RCC 7860 (cell line): ENCODE data around the gene APBA2.

ENCODE experiments used
- DNase-seq: peaks from one replicate; pipeline ENCODE4 v3.0.0-alpha.2; 2015; ENCODE audit warnings: low spot score
- FAIRE-seq: peaks from 2 replicates; lab custom pipeline; 2012; peaks lifted over from hg19 to GRCh38; lab: Jason Lieb, UNC

Gene APBA2

DNA sequence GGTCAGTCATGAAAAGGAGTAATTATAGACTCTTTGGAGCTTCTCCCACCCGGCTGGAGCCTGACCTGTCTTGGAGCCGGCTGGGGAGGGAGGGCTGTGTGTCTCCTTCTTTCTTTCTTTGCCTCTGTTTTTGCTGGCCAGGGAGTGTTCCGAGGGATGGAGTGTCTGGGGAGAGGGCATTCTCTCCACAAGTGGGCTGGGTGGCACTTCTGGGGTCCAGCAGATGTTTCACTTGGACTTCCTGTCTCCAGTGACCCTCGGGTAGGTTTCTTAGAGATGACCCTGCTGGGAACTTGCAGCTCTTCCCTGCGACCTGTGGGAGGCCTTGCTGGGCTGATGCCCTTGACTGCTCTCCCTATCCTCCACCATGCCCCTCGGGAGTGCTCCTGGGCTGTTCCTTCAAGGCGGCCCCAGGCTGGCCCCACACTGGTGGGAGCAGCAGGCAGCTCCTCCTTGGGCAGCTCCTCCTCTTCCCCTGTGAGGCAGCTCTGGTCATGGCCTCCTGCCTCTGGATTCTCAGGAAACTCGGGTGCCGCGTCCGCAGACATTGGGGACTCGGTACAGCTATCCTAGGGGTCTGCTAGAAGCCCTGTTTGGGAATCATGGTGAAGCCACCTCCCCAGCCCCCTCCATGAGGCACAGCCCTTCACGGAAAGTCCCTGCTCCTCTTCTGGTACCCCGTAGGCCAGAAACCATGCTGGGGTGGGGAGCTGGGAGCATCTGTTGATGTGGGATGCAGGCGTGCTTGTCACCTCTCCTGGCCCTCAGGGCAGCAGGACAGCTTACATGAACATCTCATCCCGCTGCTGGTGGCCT, 44.9 kb downstream of the APBA2 start:
- no peak for FAIRE-seq

DNA sequence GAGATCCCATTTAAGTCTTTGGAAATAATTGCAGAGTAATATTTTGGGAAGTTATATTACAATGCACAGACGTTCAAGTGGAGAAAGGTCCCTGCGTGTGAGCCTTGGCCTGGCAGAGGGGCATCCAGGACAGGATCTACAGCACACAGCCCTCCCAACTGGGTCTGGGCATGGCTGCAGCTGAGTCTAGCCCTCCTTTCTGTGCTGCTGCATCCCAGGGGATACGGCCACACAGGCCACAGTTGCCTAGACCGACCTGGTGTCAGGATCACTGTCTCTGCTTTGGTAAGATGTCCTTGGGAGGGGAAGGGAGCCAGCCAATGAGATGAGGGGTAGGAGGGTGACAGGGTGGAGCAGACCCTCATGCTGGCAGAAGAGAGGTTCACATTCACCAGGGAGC, 46.1 kb downstream of the APBA2 start:
- FAIRE-seq (no peak), DNase-seq (no peak)

More for the DNA sequence above, 44.9 kb downstream of the APBA2 start:
- no peak for DNase-seq

DNA sequence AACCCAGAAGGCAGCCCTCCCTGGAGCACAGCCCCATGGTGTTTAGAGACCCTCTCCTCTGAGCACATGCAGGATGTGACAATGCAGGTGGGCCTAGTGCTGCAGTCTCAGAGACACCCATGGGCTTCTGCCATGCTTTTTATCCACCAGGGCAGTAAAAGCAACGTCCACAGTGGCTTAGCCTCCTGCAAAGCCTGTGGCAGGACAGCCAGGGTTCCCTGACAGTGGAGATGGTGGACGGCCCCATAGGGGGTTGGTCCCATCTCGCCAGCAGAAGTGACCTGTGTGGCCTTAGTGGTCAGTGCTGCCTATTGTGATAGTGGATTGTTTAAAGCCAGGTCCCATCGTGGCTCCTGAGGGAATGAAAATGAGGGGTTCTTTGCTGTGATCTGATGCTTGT, 46.6 kb downstream of the APBA2 start:
- no peak for FAIRE-seq

GRCh38 chr15:28933710-28934445, 48.1 kb downstream of the APBA2 start:
- DNase-seq (no peak), FAIRE-seq (no peak)

More for the DNA sequence above, 46.6 kb downstream of the APBA2 start:
- DNase-seq, result no peak

GRCh38 chr15:28934645-28935044, 48.9 kb downstream of the APBA2 start:
- no peak for DNase-seq
- FAIRE-seq, result no peak

GRCh38 chr15:28935316-28935715, 49.5 kb downstream of the APBA2 start:
- FAIRE-seq (no peak), DNase-seq (no peak)

DNA sequence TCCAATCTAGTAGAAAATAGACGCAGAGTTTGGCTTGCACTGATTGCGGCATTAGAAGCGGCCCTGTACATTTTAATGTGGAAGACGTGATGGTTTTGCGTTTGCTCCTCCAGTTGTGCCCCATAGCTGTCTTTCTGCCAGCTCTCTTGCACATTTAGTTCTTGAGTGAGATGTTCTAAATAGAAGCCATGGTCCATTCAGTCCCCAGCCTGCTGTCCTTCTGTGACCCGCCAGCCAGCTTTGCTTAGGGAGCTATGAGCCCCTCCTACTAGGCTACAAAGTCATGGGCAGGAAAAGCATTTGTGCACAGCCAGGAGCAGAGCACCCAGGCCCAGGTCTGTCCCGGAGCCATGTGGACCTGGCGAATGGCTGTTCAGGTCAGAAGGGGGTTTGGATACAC, 50.3 kb downstream of the APBA2 start:
- DNase-seq (no peak), FAIRE-seq (no peak)

DNA sequence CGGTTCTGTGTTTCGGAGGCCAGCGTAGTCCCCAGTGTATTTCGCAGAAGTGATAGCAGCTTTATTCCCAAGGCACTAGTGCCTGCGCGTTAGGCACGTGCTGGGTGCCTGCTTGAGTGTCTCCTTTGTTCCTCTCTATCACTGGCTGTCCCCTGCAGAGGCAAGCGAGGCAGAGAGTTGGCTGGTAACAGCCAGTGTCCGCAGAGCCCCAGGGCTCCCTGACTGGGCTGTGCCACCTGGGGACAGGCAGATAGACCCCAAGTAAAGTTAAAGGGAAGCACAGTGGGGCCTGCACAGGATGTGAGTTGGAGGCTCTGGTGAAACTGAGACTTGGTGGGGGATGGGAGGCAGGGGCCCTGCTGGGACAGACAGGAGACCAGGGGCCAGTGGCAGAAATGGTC, 50.7 kb downstream of the APBA2 start:
- FAIRE-seq (no peak), DNase-seq (no peak)

GRCh38 chr15:28937271-28937670, 51.5 kb downstream of the APBA2 start:
- no peak for FAIRE-seq

GRCh38 chr15:28942046-28942445, 56.3 kb downstream of the APBA2 start:
- DNase-seq, result no peak
- FAIRE-seq, result no peak

More at GRCh38 chr15:28937271-28937670, 51.5 kb downstream of the APBA2 start:
- DNase-seq, result no peak

DNA sequence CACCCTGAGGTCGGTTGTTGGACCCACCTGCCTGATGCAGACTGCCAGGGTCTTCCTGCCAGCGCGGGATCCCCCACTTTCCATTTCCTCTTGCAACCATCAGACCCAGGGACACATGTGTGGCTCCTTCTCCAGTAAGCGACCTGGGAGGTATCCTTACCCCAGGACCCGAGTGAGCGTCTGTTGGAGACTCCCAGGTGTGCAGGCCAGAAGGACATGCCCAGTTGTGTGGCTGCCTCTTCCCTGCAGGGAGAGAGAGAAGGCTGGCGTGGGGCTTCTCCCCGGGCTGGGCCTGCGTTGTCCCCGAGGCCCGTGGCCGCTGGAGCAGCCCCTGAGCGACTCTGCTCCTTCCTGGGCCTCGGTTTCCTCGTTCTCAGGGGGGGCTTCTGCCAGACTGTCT, 56.8 kb downstream of the APBA2 start:
- DNase-seq, result no peak
- no peak for FAIRE-seq

DNA sequence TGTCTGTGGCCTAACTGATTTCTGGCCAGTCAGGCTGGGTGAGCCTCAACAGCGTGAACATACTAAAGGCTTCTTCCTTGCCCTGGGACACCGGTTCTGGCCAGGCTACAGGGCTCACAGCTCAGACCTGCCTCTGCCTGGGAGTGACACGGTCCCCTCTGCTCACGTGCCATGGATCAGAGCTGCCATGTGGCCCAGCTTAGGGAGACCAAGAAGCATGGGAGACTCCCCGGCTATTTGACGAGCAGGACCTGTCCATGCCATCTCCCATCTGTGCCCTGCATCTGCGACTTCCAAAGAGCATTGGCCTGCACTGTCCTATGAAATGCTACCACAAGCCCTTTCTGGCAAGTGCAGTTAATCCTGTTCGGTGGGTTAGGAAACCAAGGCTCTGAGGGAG, 57.4 kb downstream of the APBA2 start:
- DNase-seq (no peak), FAIRE-seq (no peak)

DNA sequence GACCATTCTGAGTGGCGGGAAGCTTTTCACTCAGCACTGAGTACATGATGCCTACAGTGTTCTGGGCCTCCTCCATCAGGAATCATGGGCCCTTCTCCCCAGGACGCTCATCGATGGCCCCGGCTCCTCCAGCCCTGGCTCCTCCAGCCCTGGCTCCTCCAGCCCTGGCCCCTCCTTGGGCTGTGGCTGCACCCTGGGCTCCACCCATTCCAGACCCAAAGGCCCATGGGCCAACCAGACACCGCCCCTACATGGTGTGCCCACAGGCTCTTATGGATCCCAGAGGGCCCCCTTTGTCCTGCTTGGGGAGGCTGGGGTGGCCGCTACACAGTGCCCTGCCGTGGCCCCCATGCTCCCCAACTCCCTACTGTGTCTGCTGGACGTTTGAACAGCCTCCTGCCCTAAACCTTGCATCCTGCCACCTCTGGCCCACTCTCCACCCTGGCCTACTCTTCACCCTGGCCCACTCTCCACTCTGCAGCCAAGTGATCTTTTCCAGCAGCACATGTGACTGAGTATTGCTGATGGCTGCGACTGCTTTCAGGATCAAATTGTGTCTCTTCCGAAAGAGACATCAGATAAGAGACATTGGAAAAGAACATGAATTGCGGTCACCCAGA, 57.9 kb downstream of the APBA2 start:
- no peak for DNase-seq
- no peak for FAIRE-seq

GRCh38 chr15:28944286-28944685, 58.5 kb downstream of the APBA2 start:
- FAIRE-seq, result no peak
- DNase-seq, result no peak

GRCh38 chr15:28944696-28945300, 59.0 kb downstream of the APBA2 start:
- FAIRE-seq (no peak), DNase-seq (no peak)

DNA sequence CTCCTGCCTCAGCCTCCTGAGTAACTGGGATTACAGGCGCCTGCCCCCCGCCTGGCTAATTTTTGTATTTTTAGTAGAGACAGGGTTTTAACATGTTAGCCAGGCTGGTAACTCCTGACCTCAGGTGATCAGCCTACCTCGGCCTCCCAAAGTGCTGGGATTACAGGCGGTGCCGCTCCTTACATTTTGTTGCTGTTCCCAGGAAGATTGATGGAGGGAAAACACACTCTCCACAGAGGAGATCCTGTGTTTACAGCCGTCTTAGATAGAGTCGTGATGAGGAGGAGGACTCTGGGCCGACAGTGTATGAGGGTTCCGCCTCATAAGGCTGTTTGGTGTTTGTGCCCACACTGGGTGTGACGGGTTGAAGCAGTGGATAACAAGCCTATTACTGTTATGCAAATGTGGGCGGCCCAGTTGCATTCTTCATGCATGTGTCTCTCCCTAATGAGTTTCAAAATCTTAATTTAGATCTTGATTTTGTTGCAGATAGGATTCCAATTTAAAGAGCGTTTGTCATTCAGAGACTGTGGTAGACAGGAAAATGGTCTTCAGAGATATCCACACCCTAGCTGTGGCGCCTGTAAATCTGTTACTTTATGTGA, 60.0 kb downstream of the APBA2 start:
- DNase-seq (no peak), FAIRE-seq (no peak)

DNA sequence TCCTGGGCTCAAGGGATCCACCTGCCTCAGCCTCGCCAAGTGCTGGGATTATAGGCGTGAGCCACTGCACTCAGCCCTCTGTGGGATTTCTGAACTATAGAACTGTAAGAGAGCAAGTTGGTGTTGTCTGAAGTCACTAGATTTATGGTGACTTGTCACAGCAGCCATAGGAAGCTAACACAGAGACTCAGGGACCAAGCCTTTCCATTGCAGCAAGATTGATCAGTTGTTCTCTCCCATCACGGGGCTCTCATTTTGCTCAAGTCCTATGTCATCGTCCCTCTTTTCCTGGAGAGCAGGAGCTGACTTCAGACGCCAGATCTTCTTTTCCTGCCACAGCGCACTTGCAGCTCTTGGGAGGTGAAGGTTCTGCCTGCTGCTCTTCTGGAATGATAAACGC, 61.0 kb downstream of the APBA2 start:
- FAIRE-seq, result no peak

DNA sequence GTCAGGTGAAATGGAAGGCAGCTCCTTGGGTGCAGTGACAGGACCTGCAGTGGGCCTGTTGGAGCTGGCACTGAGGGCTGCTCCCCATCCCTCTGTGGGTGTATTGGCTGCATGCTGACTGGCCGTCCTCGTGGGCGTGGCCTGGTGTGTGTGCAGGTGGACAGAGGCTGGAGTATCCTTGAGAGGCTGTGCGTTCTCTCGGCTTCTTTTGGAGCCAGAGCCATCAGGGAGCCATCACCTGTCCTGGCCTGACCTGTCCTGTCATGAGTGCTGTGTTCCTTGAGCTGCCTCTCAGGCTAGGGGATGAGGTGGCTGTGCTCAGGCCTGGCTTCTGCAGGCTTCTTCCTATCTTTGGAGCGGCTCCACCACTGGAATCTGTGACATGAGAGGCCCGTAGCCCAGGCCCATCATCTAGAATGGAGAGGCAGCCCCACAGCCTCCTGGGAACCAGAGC, 61.5 kb downstream of the APBA2 start:
- FAIRE-seq (no peak), DNase-seq (no peak)

More for the DNA sequence above, 61.0 kb downstream of the APBA2 start:
- DNase-seq, result no peak

DNA sequence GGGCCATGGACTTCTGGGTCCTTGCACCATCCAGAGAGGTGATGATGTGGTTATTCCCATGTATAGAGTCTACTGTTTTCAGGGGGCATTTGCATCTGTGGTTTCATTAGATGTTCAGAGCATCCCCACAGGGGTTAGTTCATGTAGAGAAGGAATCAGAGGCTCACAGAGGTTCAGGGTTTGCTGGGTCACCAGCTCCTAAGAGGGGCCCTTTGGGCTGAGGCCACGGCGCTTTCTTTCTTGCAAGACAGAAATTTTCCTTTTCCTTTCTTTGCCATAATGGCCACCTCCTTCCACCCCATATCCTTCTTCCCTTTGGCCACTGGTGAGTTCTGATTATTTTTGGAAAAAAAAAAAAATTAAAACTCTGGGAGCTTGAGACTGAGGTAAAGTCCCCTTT, 62.3 kb downstream of the APBA2 start:
- FAIRE-seq (no peak), DNase-seq (no peak)

DNA sequence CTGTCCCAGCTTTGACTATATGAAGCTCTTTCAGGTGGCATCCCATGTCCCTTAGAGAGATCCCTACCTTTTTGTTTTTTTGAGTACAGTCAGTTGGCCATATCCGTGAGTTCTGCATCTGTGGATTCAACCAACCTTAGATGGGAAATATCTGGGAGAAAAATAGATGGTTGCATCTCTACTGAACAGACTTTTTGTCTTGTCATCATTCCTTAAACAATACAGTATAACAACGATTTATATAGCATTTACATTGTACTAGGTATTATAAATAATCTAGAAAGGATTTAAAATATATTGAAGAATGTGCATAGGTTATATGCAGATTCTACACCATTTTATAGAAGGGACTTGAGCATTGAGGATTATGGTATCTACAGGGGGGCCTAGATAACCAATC, 65.1 kb downstream of the APBA2 start:
- no peak for FAIRE-seq
- no peak for DNase-seq
